H1 (cell line): Measurements from ENCODE around the gene TMEM14B. TPM values are rescaled to one million over a fixed set of nuclear protein-coding genes. Genes with fewer than 3 reads are reported as not detected.

Experiments used
- CTCF ChIA-PET: fragments of 300-600 bp; sonication (Branson Sonifier 250); formaldehyde crosslinking; loops from one replicate; lab custom pipeline; 2021; ENCODE audit not compliant: partially characterized antibody; lab: Charles Lee
- POLR2A ChIA-PET: fragments of 300-600 bp; sonication (Branson Sonifier 250); formaldehyde crosslinking; loops from one replicate; lab custom pipeline; 2021; ENCODE audit warnings: inconsistent platforms; ENCODE audit not compliant: partially characterized antibody; lab: Charles Lee
- DNase-seq, 2 experiments: peaks; one replicate each; pipeline versions ENCODE4 v3.0.0 to v3.0.0-alpha.2; 2010 to 2022; ENCODE audit warnings: low spot score in 2 of 2, low read depth in 1 of 2, mixed read lengths in 1 of 2
- FAIRE-seq: peaks from 2 replicates; lab custom pipeline; 2011; peaks lifted over from hg19 to GRCh38; lab: Jason Lieb, UNC
- H2AFZ ChIP-seq: 2 replicates; pipeline ENCODE4 v1.8.1; 2012; ENCODE audit warnings: low read length, inconsistent platforms
- H2AK5ac ChIP-seq: 2 replicates; pipeline ENCODE4 v1.6.1; 2013; ENCODE audit warnings: low read depth, low read length
- H2BK120ac ChIP-seq: replicated peaks from 2 replicates; pipeline ENCODE3; 2013; ENCODE audit warnings: low read depth, low read length, inconsistent platforms
- H2BK12ac ChIP-seq: 2 replicates; pipeline ENCODE4 v1.6.1; 2013; ENCODE audit warnings: low read depth, low read length
- H2BK15ac ChIP-seq: 2 replicates; pipeline ENCODE4 v1.6.1; 2013; ENCODE audit warnings: low read length
- H2BK20ac ChIP-seq: 2 replicates; pipeline ENCODE4 v1.6.1; 2013; ENCODE audit warnings: low read length
- H2BK5ac ChIP-seq: 2 replicates; pipeline ENCODE4 v1.6.1; 2013; ENCODE audit warnings: low read depth, low read length
- H3K14ac ChIP-seq: 2 replicates; pipeline ENCODE4 v1.6.1; 2013; ENCODE audit warnings: inconsistent platforms; ENCODE audit not compliant: insufficient read length
- H3K18ac ChIP-seq: 2 replicates; pipeline ENCODE4 v1.6.1; 2013; ENCODE audit warnings: low read length; ENCODE audit errors: extremely low read depth
- H3K23ac ChIP-seq: 2 replicates; pipeline ENCODE4 v1.6.1; 2013; ENCODE audit warnings: inconsistent platforms; ENCODE audit not compliant: insufficient read length
- H3K23me2 ChIP-seq: 2 replicates; pipeline ENCODE4 v1.6.1; 2013; ENCODE audit warnings: low read depth, low read length
- H3K27ac ChIP-seq: 2 replicates; pipeline ENCODE4 v1.6.1; 2011; ENCODE audit warnings: low read depth, low read length, inconsistent platforms
- H3K27me3 ChIP-seq, 4 experiments: replicated peaks in 1 of 4; 1 replicate in 1 of 4; 2 replicates in 3 of 4; pipeline versions ENCODE4 v1.6.1 to v1.8.1; 2011 to 2013; ENCODE audit warnings: low read length in 3 of 4, mild to moderate bottlenecking in 3 of 4, inconsistent platforms in 2 of 4, mixed read lengths in 2 of 4, moderate library complexity in 1 of 4; ENCODE audit not compliant: control insufficient read depth in 3 of 4, insufficient read depth in 3 of 4; ENCODE audit errors: extremely low read depth in 1 of 4
- H3K36me3 ChIP-seq, 4 experiments: 2 replicates each; pipeline versions ENCODE4 v1.6.1 to v1.8.1; 2011 to 2013; ENCODE audit warnings: mild to moderate bottlenecking in 4 of 4, low read length in 3 of 4, moderate library complexity in 2 of 4, control low read depth in 1 of 4, inconsistent platforms in 1 of 4; ENCODE audit not compliant: insufficient read depth in 4 of 4, control insufficient read depth in 2 of 4
- H3K4ac ChIP-seq: replicated peaks from 2 replicates; pipeline ENCODE3; 2013; ENCODE audit warnings: low read length, low read depth, mixed read lengths, inconsistent platforms; ENCODE audit not compliant: insufficient read length
- H3K4me1 ChIP-seq, 4 experiments: replicated peaks in 1 of 4; 1 replicate in 1 of 4; 2 replicates in 3 of 4; pipeline versions ENCODE4 v1.6.1 to v1.8.1; 2011 to 2013; ENCODE audit warnings: low read length in 3 of 4, inconsistent platforms in 2 of 4, mixed read lengths in 1 of 4; ENCODE audit not compliant: insufficient read depth in 4 of 4, control insufficient read depth in 3 of 4
- H3K4me2 ChIP-seq, 2 experiments: 2 replicates each; pipeline versions ENCODE4 v1.6.1 to v1.8.1; 2011 to 2013; ENCODE audit warnings: low read depth in 2 of 2, low read length in 2 of 2, control low read depth in 1 of 2, inconsistent platforms in 1 of 2, mild to moderate bottlenecking in 1 of 2; ENCODE audit not compliant: insufficient read depth in 1 of 2
- H3K4me3 ChIP-seq, 4 experiments: fragments of 200-600, 300-600 bp in 1 of 4; sonication (generic), shearing (Covaris generic), sonication (Bioruptor Twin) in 1 of 4; 2 replicates each; pipeline versions ENCODE4 v1.5.1 to v1.8.1; 2011 to 2016; ENCODE audit warnings: low read length in 4 of 4, low read depth in 3 of 4, control low read depth in 2 of 4, inconsistent platforms in 2 of 4, mild to moderate bottlenecking in 2 of 4, mixed read lengths in 1 of 4, moderate library complexity in 1 of 4; ENCODE audit not compliant: insufficient read depth in 2 of 4; ENCODE audit errors: extremely low read depth in 1 of 4
- H3K56ac ChIP-seq: replicated peaks from 2 replicates; pipeline ENCODE3; 2013; ENCODE audit warnings: low read depth, mild to moderate bottlenecking, mixed read lengths, low read length, inconsistent platforms; ENCODE audit not compliant: insufficient read length
- H3K79me1 ChIP-seq: 2 replicates; pipeline ENCODE4 v1.6.1; 2013; ENCODE audit warnings: low read depth, low read length, control low read depth
- H3K79me2 ChIP-seq, 2 experiments: 2 replicates each; pipeline versions ENCODE4 v1.6.1 to v1.8.1; 2012 to 2013; ENCODE audit warnings: low read length in 2 of 2, mild to moderate bottlenecking in 2 of 2, inconsistent platforms in 1 of 2; ENCODE audit not compliant: insufficient read depth in 2 of 2, control insufficient read depth in 1 of 2
- H3K9ac ChIP-seq, 4 experiments: replicated peaks in 1 of 4; 1 replicate in 1 of 4; 2 replicates in 3 of 4; pipeline versions ENCODE4 v1.6.1 to v1.8.1; 2011 to 2013; ENCODE audit warnings: low read depth in 3 of 4, low read length in 3 of 4, control low read depth in 2 of 4, mild to moderate bottlenecking in 2 of 4, moderate library complexity in 2 of 4, inconsistent platforms in 1 of 4; ENCODE audit errors: extremely low read depth in 1 of 4
- H3K9me3 ChIP-seq, 2 experiments: 2 replicates each; pipeline versions ENCODE4 v1.6.1 to v1.8.1; 2012 to 2013; ENCODE audit warnings: mild to moderate bottlenecking in 2 of 2, moderate library complexity in 2 of 2, control low read depth in 1 of 2, inconsistent platforms in 1 of 2, low read depth in 1 of 2, low read length in 1 of 2, mixed read lengths in 1 of 2; ENCODE audit not compliant: insufficient read depth in 2 of 2
- H4K20me1 ChIP-seq, 2 experiments: replicated peaks in 1 of 2; 2 replicates each; pipeline versions ENCODE3 to v1.8.1; 2011 to 2013; ENCODE audit warnings: inconsistent platforms in 2 of 2, low read length in 2 of 2, mild to moderate bottlenecking in 1 of 2; ENCODE audit not compliant: insufficient read depth in 2 of 2, control insufficient read depth in 1 of 2
- H4K5ac ChIP-seq: 2 replicates; pipeline ENCODE4 v1.6.1; 2013; ENCODE audit warnings: low read length, low read depth, mixed read lengths, inconsistent platforms; ENCODE audit not compliant: insufficient read length
- H4K8ac ChIP-seq: 2 replicates; pipeline ENCODE4 v1.8.0; 2013; ENCODE audit warnings: mild to moderate bottlenecking, moderate library complexity, low read length, inconsistent platforms; ENCODE audit not compliant: insufficient read depth; ENCODE audit errors: extremely low read depth
- H4K91ac ChIP-seq: replicated peaks from 2 replicates; pipeline ENCODE3; 2013; ENCODE audit warnings: low read length, mixed read lengths, inconsistent platforms; ENCODE audit not compliant: insufficient read length
- ASH2L ChIP-seq: fragments of 200-600, 300-600 bp; sonication (generic); IDR thresholded peaks from one replicate; pipeline ENCODE4 v1.7.1; 2017; ENCODE audit warnings: low read length
- BRCA1 ChIP-seq: IDR thresholded peaks from 2 replicates; pipeline ENCODE4 v1.6.1; 2012; ENCODE audit warnings: low read depth, low read length, improper control_type of control experiment
- CEBPB ChIP-seq: IDR thresholded peaks from 2 replicates; pipeline ENCODE4 v1.6.1; 2012; ENCODE audit warnings: low read depth, low read length
- CTBP2 ChIP-seq: IDR thresholded peaks from 2 replicates; pipeline ENCODE4 v1.7.0; 2011; ENCODE audit warnings: borderline replicate concordance, mild to moderate bottlenecking, moderate library complexity, mixed read lengths, low read length; ENCODE audit not compliant: insufficient read depth, insufficient read length
- GABPA ChIP-seq: IDR thresholded peaks from 2 replicates; pipeline ENCODE4 v1.6.1; 2011; ENCODE audit warnings: mild to moderate bottlenecking, low read length, moderate library complexity, borderline replicate concordance; ENCODE audit not compliant: insufficient read depth
- MAFK ChIP-seq: IDR thresholded peaks from 2 replicates; pipeline ENCODE4 v1.6.1; 2012; ENCODE audit warnings: low read depth, mild to moderate bottlenecking, improper control_type of control experiment, low read length
- RAD21 ChIP-seq, 2 experiments: IDR thresholded peaks in 1 of 2; conservative IDR thresholded peaks in 1 of 2; 2 replicates each; pipeline ENCODE4 v1.6.1; 2011; ENCODE audit warnings: low read depth in 2 of 2, low read length in 2 of 2, improper control_type of control experiment in 1 of 2, inconsistent platforms in 1 of 2, mild to moderate bottlenecking in 1 of 2, moderate library complexity in 1 of 2
- RNF2 ChIP-seq: fragments of 200-900, 300-1000 bp; sonication (generic); IDR thresholded peaks from 2 replicates; pipeline ENCODE4 v1.7.1; 2016; ENCODE audit warnings: borderline replicate concordance, low read depth, mild to moderate bottlenecking, antibody characterized with exemption, low read length; ENCODE audit not compliant: poor library complexity, severe bottlenecking; ENCODE audit errors: missing control alignments
- SIX5 ChIP-seq: IDR thresholded peaks from 2 replicates; pipeline ENCODE4 v1.6.1; 2011; ENCODE audit warnings: mild to moderate bottlenecking, low read depth, low read length
- WGBS, 2 experiments: shearing (Covaris generic) in 1 of 2; methylation state at CpG; one replicate each; pipeline versions ENCODE4 v1.1.6 to v1.1.7; 2013 to 2015; ENCODE audit warnings: low lambda C conversion rate in 2 of 2, mixed read lengths in 2 of 2, inconsistent platforms in 1 of 2, low coverage in 1 of 2, missing lambda C conversion rate in 1 of 2; ENCODE audit not compliant: insufficient replicate concordance in 2 of 2, insufficient coverage in 1 of 2, insufficient read length in 1 of 2; ENCODE audit errors: extremely low coverage in 1 of 2, missing lambda C conversion rate in 1 of 2; 5-methylcytosine and 5-hydroxymethylcytosine counted together
- polyA plus RNA-seq, 7 experiments: library from polyadenylated mRNA; depleted of rRNA in 3 of 7; stranded (reverse) in 5 of 7; unstranded in 2 of 7; fragments of >200 nt in 5 of 7; fragments of 200-250 nt in 2 of 7; gene quantifications; 1 replicate in 5 of 7; 2 replicates in 1 of 7; 4 replicates in 1 of 7; pipeline versions ENCODE4 v1.2.1 to v1.2.3, GENCODE V29; 2011 to 2013; ENCODE audit warnings: missing spikeins in 2 of 7, mixed read lengths in 2 of 7
- total RNA-seq: library from RNA; stranded (reverse); fragmentation: NEBNext Ultra II Directional; extraction: Animal tissue kit (Norgen Biotek cat#: 25700); gene quantifications from 2 replicates; pipeline ENCODE4 v1.2.1, GENCODE V29; 2021

The TMEM14B gene
- total and polyA plus RNA-seq, 2 of the 8 experiments (the other 6 are each of a cell fraction or from before 2014, with no cell fraction given): 84.6 to 109 TPM

DNA sequence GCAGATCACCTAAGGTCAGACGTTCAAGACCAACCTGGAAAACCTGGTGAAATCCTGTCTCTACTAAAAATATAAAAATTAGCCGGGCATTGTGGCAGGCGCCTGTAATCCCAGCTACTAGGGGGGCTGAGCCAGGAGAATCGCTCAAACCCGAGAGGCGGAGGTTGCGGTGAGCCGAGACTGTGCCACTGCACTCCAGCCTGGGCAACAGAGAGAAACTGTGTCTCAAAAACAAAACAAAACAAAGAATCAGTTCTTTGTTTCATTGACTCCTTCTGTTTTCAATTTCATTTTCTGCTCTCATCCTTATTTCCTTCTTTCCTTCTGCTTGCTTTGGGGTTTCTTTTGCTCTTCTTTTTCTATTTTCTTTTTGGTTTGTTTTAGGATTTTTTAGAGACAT is 33.6 kb upstream of the TMEM14B start:
- DNase-seq (no peak), FAIRE-seq (no peak)
- Histone ChIP-seq H2BK20ac (no peak overlapping the region), H3K9ac (no peak overlapping the region), H3K23me2 (no peaks in the 10 kb centered on the region), H3K18ac (no peak overlapping the region), H3K4me3 (no peak overlapping the region), H2BK12ac (no peak overlapping the region), H3K27me3 (no peaks in the 10 kb centered on the region), H4K91ac (no peak overlapping the region), H4K20me1 (no peaks in the 10 kb centered on the region), H3K23ac (no peak overlapping the region), H4K5ac (no peak overlapping the region), H3K9me3 (no peaks in the 10 kb centered on the region), H3K36me3 (peaks cover 3 to 13% (median 3%) of the 10 kb centered on the region in 4 experiments; a peak in 6 of 8 replicates), H2BK5ac (no peak overlapping the region), H3K14ac (no peak overlapping the region), H3K4ac (no peak overlapping the region), H3K79me1 (no peaks in the 10 kb centered on the region), H3K79me2 (no peaks in the 10 kb centered on the region), H3K27ac (no peak overlapping the region)
- CTCF ChIA-PET: interaction anchor here (1.7 kb wide), 1 partner anchor 236 kb away, joined by 3 read pairs; no protein-coding TSS in a partner anchor
- POLR2A ChIA-PET: interaction anchor here (1.0 kb wide), 2 partner anchors 9 to 54 kb away, joined by 3 read pairs; partner anchors contain the start of gene TMEM14C
- WGBS, 2 experiments: 94% methylated on average over 8 of the region's 8 CpGs; no CpG with 5 or more reads in 1 of the 2 experiments
- TF ChIP-seq CEBPB: no peak
- no peak for TF ChIP-seq RAD21 (IDR thresholded peaks at IDR 0.05 in 1 of 2, conservative IDR thresholded peaks at IDR 0.05 in 1 of 2; ENCODE audit: low read depth in 2 of 2, low read length in 2 of 2)
- TF ChIP-seq SIX5: no peak
- no peak for TF ChIP-seq CTBP2
- no peak for TF ChIP-seq RNF2
- TF ChIP-seq GABPA: no peak
- no peak for TF ChIP-seq MAFK
- TF ChIP-seq BRCA1: no peak
- TF ChIP-seq ASH2L: no peak
- TF ChIP-seq, all 59 proteins: peak for 0
- Histone ChIP-seq H2BK120ac (no peak overlapping the region), H2AFZ (no peak overlapping the region), H2BK15ac (no peak overlapping the region), H3K56ac (no peak overlapping the region), H2AK5ac (no peak overlapping the region), H3K4me2 (no peak overlapping the region), H4K8ac (no peak overlapping the region), H3K4me1 (no peaks in the 10 kb centered on the region)
